Neural cell (in vitro differentiated cells): Measurements from ENCODE around the gene CPA3.

ENCODE experiments used
- EP300 ChIP-seq: fragments of 450-650 bp; conservative IDR thresholded peaks from 2 replicates; pipeline ENCODE4 v1.6.1; 2014; ENCODE audit warnings: antibody characterized with exemption, mild to moderate bottlenecking, moderate library complexity; ENCODE audit not compliant: poor library complexity, severe bottlenecking
- EZH2 ChIP-seq: fragments of 200-600, 300-800 bp; shearing (Covaris generic), sonication (generic); IDR thresholded peaks from 2 replicates; pipeline ENCODE4 v1.6.1; 2014; ENCODE audit warnings: antibody characterized with exemption, low read length, borderline replicate concordance, mild to moderate bottlenecking; ENCODE audit not compliant: insufficient read depth, poor library complexity, severe bottlenecking
- POLR2AphosphoS5 ChIP-seq: IDR thresholded peaks from 2 replicates; pipeline ENCODE4 v1.6.1; 2012
- TAF1 ChIP-seq: IDR thresholded peaks from 2 replicates; pipeline ENCODE4 v1.6.1; 2012; ENCODE audit warnings: low read depth
- TF ChIP-seq, protein P1 (sequence below): fragments of 450-650 bp; IDR thresholded peaks from 2 replicates; pipeline ENCODE4 v1.5.1; 2014; ENCODE audit warnings: antibody characterized with exemption, mild to moderate bottlenecking, moderate library complexity; ENCODE audit not compliant: poor library complexity, severe bottlenecking

GRCh38 chr3:148873977-148874376 lies 8.9 kb downstream of the CPA3 start:
- TF ChIP-seq, protein P1, sequence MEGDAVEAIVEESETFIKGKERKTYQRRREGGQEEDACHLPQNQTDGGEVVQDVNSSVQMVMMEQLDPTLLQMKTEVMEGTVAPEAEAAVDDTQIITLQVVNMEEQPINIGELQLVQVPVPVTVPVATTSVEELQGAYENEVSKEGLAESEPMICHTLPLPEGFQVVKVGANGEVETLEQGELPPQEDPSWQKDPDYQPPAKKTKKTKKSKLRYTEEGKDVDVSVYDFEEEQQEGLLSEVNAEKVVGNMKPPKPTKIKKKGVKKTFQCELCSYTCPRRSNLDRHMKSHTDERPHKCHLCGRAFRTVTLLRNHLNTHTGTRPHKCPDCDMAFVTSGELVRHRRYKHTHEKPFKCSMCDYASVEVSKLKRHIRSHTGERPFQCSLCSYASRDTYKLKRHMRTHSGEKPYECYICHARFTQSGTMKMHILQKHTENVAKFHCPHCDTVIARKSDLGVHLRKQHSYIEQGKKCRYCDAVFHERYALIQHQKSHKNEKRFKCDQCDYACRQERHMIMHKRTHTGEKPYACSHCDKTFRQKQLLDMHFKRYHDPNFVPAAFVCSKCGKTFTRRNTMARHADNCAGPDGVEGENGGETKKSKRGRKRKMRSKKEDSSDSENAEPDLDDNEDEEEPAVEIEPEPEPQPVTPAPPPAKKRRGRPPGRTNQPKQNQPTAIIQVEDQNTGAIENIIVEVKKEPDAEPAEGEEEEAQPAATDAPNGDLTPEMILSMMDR = no peak
- TF ChIP-seq EP300 (no peak), EZH2 (no peak), TAF1 (no peak), POLR2AphosphoS5 (no peak)
